CMK (cell line): Measurements from ENCODE around the gene ZIM2.

Experiments used
- DNase-seq: peaks from one replicate; pipeline ENCODE4 v3.0.0-alpha.2; 2010; ENCODE audit warnings: low read depth

ZIM2 gene

GRCh38 chr19:56838909-56839651 lies 1.4 kb downstream of the ZIM2 start:
- no peak for DNase-seq

- DNase-seq, result no peak
Observed at GRCh38 chr19:56838024-56838908, 2.3 kb downstream of the ZIM2 start.

GRCh38 chr19:56837492-56838023 lies 3.0 kb downstream of the ZIM2 start:
- DNase-seq, result no peak

DNA sequence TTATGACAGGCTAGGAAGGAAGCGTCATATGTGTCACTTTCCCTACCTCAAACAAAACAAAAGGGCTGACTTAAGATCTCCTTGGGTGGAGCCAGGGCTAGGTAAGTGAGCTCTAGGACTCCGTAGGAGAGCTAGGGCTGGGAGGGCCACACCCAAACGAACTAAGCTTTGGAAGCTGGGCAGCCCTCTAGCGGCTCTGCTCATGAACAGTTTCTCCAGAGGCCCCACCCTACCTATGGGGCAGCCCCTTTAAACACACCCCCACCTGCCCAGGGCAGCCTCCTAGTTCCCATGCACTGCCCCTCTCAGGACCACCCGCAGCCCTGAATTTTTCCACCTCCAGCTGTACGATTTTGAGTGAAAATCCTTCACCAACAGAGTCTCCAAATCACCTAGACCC lies 3.5 kb downstream of the ZIM2 start:
- no peak for DNase-seq

- DNase-seq, result no peak
Observed at GRCh38 chr19:56836059-56836458, 4.5 kb downstream of the ZIM2 start.

GRCh38 chr19:56835401-56835800 lies 5.1 kb downstream of the ZIM2 start:
- DNase-seq, result no peak

GRCh38 chr19:56834564-56835375 lies 5.8 kb downstream of the ZIM2 start:
- DNase-seq, result no peak

- DNase-seq, result no peak
Observed at GRCh38 chr19:56832352-56832928, 8.1 kb downstream of the ZIM2 start.

DNA sequence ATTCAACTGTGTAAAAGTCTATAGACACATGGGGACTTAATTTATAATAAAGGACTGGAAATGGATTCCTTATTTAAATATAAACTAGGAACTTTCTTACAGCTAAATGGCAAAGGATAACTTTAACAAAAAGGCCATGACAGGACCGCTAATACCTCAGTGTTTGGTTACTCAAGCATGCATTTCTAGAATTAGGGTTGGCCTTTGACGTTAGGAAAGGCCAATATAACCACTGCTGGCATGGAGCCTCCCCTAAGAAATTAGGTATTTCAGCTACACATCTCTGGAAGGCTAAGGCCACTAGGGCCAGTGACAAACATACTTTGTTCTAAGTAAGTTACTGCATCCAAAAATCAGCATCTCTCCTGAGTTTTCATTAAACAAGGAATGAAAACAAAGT lies 9.3 kb downstream of the ZIM2 start:
- DNase-seq, result no peak

DNA sequence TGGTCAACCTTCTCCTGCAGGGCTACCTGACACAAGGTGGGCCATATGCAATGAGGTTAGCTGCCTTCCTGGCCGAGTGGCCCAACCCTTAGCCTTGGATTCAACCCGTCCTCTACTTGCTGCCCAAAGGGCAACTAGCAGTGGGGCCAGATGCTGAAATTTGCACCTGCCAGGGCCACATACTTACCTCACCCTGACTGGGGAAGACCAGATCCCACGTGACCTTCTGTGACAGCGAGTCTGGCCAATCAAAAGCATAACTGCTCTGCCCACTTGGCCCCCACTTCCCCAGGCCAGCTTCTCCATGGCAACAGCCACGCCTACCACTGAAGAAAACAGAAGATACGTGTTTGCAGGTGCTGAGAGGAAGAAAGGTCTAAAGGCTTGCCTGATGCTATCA lies 10.9 kb downstream of the ZIM2 start:
- DNase-seq, result no peak

DNA sequence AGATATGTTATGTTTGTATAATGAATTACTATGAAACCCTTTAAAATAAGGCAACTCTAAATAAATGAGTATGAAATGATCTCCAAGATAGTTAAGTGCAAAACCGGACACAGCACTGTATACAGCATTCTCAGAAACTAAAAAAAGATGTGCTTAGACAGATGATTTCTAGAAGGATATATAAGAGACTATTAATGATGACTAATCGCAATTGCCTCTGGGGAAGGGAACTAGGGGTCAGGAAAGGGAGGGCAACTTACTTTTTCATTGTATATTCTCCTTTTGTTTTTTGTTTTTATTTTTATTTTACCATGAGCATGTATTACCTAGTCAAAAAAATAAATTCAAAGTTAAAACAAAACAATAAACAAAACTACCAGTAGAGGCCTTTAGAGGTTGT lies 12.8 kb downstream of the ZIM2 start:
- no peak for DNase-seq

GRCh38 chr19:56823956-56824355 lies 16.6 kb downstream of the ZIM2 start:
- DNase-seq, result no peak

DNA sequence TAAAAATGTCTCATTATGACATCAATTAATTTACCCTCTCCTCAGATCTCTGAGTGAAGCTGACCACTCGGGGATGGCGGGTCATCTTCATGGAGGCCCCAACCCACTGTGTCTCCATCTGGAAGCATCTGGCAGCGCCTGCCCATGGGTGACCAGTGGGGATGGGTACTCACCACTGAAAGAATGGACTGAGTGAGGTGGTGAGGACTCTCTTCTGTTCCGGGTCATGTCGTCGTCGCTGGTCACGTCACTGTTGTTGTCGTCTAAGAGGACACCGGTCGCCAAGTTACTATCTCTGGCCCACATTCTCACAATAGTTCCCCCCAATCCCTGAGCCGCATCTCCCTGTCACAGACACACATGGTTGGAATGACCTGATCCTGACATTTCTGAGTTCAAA lies 17.1 kb downstream of the ZIM2 start:
- no peak for DNase-seq

DNA sequence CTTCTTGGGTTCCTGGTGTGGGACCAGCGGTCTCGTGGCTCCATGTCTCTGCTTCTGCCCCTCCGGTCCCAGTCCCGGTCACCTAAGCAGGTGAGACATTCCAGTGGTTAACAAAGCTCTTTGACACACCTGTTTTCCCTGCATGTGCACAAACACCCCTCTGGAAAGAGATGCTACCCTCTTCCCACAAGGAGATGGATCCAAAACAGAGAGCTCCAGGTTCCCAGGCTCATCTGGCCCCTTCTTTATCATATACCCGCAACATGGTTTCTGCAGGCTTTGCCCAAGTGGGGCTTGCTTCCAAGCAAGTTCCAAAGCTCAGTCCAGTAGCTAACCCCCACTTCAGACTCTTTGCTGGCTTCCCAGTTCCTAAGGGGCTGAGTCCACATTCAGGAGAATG lies 17.8 kb downstream of the ZIM2 start:
- no peak for DNase-seq

GRCh38 chr19:56821675-56822074 lies 18.9 kb downstream of the ZIM2 start:
- DNase-seq, result no peak

GRCh38 chr19:56821209-56821608 lies 19.3 kb downstream of the ZIM2 start:
- no peak for DNase-seq

GRCh38 chr19:56819166-56819565 lies 21.4 kb downstream of the ZIM2 start:
- no peak for DNase-seq

GRCh38 chr19:56814656-56815055 lies 25.9 kb downstream of the ZIM2 start:
- no peak for DNase-seq

GRCh38 chr19:56813531-56813930 lies 27.0 kb downstream of the ZIM2 start:
- no peak for DNase-seq

DNA sequence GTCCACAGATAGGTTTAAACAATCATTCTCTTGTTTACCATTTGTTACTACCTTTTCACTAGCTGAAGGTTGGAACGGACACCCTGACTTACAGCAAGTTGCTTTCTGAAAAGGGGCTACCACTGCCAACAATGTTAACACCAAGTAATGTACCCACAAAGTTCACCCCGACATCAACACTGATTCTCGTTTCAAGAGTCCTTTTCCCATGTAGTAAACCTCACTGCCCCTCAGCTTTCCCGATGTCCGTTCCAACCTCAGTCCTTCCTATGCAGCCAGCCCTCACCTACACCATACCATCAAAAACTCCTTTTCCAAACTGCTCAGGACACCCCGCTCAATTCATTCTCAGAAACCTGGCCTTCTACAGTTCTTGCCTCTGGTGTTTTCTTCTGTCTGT lies 29.0 kb downstream of the ZIM2 start:
- DNase-seq, result no peak

DNA sequence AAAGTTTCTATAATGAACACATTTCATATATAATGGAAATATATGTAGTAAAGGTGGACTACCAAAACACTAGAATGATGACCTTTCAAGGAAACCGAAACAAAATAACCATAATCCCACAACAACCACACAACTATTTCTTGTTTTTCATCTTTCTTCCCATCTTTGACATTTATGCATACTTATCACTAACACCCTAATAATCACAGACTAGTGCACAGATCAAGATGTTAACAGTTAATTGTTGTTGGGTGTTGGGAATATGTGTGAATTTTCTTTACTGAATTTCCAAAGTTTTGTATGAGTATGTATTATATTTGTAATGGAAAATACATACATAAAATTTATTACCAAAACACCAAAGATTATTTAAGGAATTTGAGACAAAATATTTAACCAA lies 30.3 kb downstream of the ZIM2 start:
- no peak for DNase-seq
